ENCODE measurements around the gene CMIP. TPM values are rescaled to one million over a fixed set of nuclear protein-coding genes. Genes with fewer than 3 reads are reported as not detected.

Gene CMIP
- total RNA-seq, 1 experiment from 2014 or later = 16.0 TPM

- peak; percentile 99 for DNase-seq (ENCODE audit: low read depth)
- in situ Hi-C loops (cut with HindIII; ENCODE audit: low pct_unique_long_range_greater_than_20kb, low sequenced_read_pairs) = no loop called here
Observed at GRCh38 chr16:81532491-81533174, 88.0 kb downstream of the CMIP start.

GRCh38 chr16:81533175-81533507, 88.5 kb downstream of the CMIP start:
- in situ Hi-C loops (cut with HindIII; ENCODE audit: low pct_unique_long_range_greater_than_20kb, low sequenced_read_pairs) = no loop called here
- DNase-seq (ENCODE audit: low read depth) = no peak

GRCh38 chr16:81535679-81536360, 91.2 kb downstream of the CMIP start:
- in situ Hi-C loops (cut with HindIII; ENCODE audit: low pct_unique_long_range_greater_than_20kb, low sequenced_read_pairs) = no loop called here
- DNase-seq (ENCODE audit: low read depth) = no peak

GRCh38 chr16:81536648-81537047, 92.0 kb downstream of the CMIP start:
- in situ Hi-C loops (cut with HindIII; ENCODE audit: low pct_unique_long_range_greater_than_20kb, low sequenced_read_pairs) = no loop called here
- no peak for DNase-seq (ENCODE audit: low read depth)

- in situ Hi-C loops (cut with HindIII; ENCODE audit: low pct_unique_long_range_greater_than_20kb, low sequenced_read_pairs) = no loop called here
- no peak for DNase-seq (ENCODE audit: low read depth)
Observed at GRCh38 chr16:81537721-81538561, 93.3 kb downstream of the CMIP start.

- in situ Hi-C loops (cut with HindIII; ENCODE audit: low pct_unique_long_range_greater_than_20kb, low sequenced_read_pairs) = no loop called here
- no peak for DNase-seq (ENCODE audit: low read depth)
Observed at GRCh38 chr16:81539009-81539758, 94.6 kb downstream of the CMIP start.

- DNase-seq (ENCODE audit: low read depth) = no peak
- in situ Hi-C loops (cut with HindIII; ENCODE audit: low pct_unique_long_range_greater_than_20kb, low sequenced_read_pairs) = no loop called here
Observed at GRCh38 chr16:81539759-81540472, 95.3 kb downstream of the CMIP start.

- in situ Hi-C loops (cut with HindIII; ENCODE audit: low pct_unique_long_range_greater_than_20kb, low sequenced_read_pairs) = no loop called here
- DNase-seq (ENCODE audit: low read depth) = no peak
Observed at GRCh38 chr16:81541314-81541713, 96.7 kb downstream of the CMIP start.

- no peak for DNase-seq (ENCODE audit: low read depth)
- in situ Hi-C loops (cut with HindIII; ENCODE audit: low pct_unique_long_range_greater_than_20kb, low sequenced_read_pairs) = no loop called here
Observed at GRCh38 chr16:81542609-81543570, 98.3 kb downstream of the CMIP start.

- no peak for DNase-seq (ENCODE audit: low read depth)
- in situ Hi-C loops (cut with HindIII; ENCODE audit: low pct_unique_long_range_greater_than_20kb, low sequenced_read_pairs) = no loop called here
Observed at GRCh38 chr16:81543571-81543970, 99.0 kb downstream of the CMIP start.

- in situ Hi-C loops (cut with HindIII; ENCODE audit: low pct_unique_long_range_greater_than_20kb, low sequenced_read_pairs) = no loop called here
- no peak for DNase-seq (ENCODE audit: low read depth)
Observed at GRCh38 chr16:81544261-81544660, 99.7 kb downstream of the CMIP start.

GRCh38 chr16:81544700-81545271, 100.2 kb downstream of the CMIP start:
- in situ Hi-C loops (cut with HindIII; ENCODE audit: low pct_unique_long_range_greater_than_20kb, low sequenced_read_pairs) = no loop called here
- DNase-seq (ENCODE audit: low read depth) = no peak

GRCh38 chr16:81545470-81546250, 101.1 kb downstream of the CMIP start:
- DNase-seq (ENCODE audit: low read depth) = no peak
- in situ Hi-C loops (cut with HindIII; ENCODE audit: low pct_unique_long_range_greater_than_20kb, low sequenced_read_pairs) = no loop called here

- no peak for DNase-seq (ENCODE audit: low read depth)
- in situ Hi-C loops (cut with HindIII; ENCODE audit: low pct_unique_long_range_greater_than_20kb, low sequenced_read_pairs) = no loop called here
Observed at GRCh38 chr16:81546781-81547180, 102.2 kb downstream of the CMIP start.

- in situ Hi-C loops (cut with HindIII; ENCODE audit: low pct_unique_long_range_greater_than_20kb, low sequenced_read_pairs) = no loop called here
- DNase-seq (ENCODE audit: low read depth) = no peak
Observed at GRCh38 chr16:81547194-81547938, 102.8 kb downstream of the CMIP start.

- DNase-seq (ENCODE audit: low read depth) = no peak
- in situ Hi-C loops (cut with HindIII; ENCODE audit: low pct_unique_long_range_greater_than_20kb, low sequenced_read_pairs) = no loop called here
Observed at GRCh38 chr16:81547939-81548216, 103.3 kb downstream of the CMIP start.

All from Caki2 (cell line).